ENCODE measurements around the gene CFAP61. TPM values are rescaled to one million over a fixed set of nuclear protein-coding genes. Genes with fewer than 3 reads are reported as not detected.
A peak's percentile ranks its signal among the peaks of the same experiment; 100 is the strongest.

CFAP61 gene
- total and polyA plus RNA-seq, 8 donors = 0.15 to 0.53 (median 0.33) TPM

DNA sequence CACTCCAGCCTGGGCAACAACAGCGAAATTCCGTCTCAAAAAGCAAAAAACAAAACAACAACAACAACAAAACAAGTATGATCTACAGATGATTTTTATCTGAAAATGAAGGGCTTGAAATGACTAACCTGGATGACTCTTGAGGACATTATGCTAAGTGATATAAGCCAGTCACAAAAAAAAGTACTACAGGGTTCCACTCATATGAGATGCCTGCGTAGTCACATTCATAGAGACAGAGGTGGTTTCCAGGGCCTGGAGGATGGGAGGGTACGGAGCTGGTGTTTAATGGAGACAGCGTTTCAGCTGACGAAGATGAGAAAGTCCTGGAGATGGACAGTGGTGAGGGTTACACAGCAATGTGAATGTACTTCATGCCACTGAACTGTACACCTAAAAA is 307.3 kb downstream of the CFAP61 start:
- Histone ChIP-seq H3K4me3 (no peak overlapping the region), H3K27me3 (peaks cover 0 to 8% (median 2%) of the 10 kb centered on the region in 4 donors), H3K36me3 (no peaks in the 10 kb centered on the region), H3K27ac (no peak overlapping the region), H3K4me1 (peaks cover 0 to 6% (median 0%) of the 10 kb centered on the region in 3 donors), H3K9me3 (no peaks in the 10 kb centered on the region)
- FAIRE-seq (no peak), DNase-seq (no peak), ATAC-seq (no peak)
- 69 to 78% methylated on average over 6 of the region's 6 CpGs for WGBS, 2 donors
- no peak for TF ChIP-seq CTCF (IDR thresholded peaks at IDR 0.05)
- intact Hi-C loops (cut with DNase I) = loop anchor here in 1 of 3 donors (10.0 kb wide), 1 partner anchor 205 kb away; no protein-coding TSS in a partner anchor

- peak in 5 of 6 donors; percentile 24 to 59 (median 43) for DNase-seq
- Histone ChIP-seq H3K4me3 (no peak overlapping the region), H3K27me3 (peaks cover 0 to 17% (median 4%) of the 10 kb centered on the region in 4 donors), H3K9me3 (no peaks in the 10 kb centered on the region), H3K36me3 (no peaks in the 10 kb centered on the region), H3K27ac (no peak overlapping the region), H3K4me1 (peaks cover 0 to 6% (median 0%) of the 10 kb centered on the region in 3 donors)
- intact Hi-C loops (cut with DNase I) = loop anchor here in 1 of 3 donors (10.0 kb wide), 1 partner anchor 204 kb away; no protein-coding TSS in a partner anchor
- FAIRE-seq = peak; percentile 91
- WGBS, 2 donors = 1 to 4% methylated on average over 6 of the region's 6 CpGs
- ATAC-seq = peak; percentile 83 to 97 (median 90)
- peak; percentile 52 to 69 (median 58) for TF ChIP-seq CTCF (IDR thresholded peaks at IDR 0.05)
Measured at GRCh38 chr20:20360464-20360863, 308.1 kb downstream of the CFAP61 start.

- TF ChIP-seq CTCF (IDR thresholded peaks at IDR 0.05) = no peak
- Histone ChIP-seq H3K4me3 (no peak overlapping the region), H3K27ac (no peak overlapping the region), H3K27me3 (peaks cover 0 to 34% (median 7%) of the 10 kb centered on the region in 4 donors), H3K36me3 (no peaks in the 10 kb centered on the region), H3K9me3 (no peaks in the 10 kb centered on the region), H3K4me1 (peaks cover 0 to 13% (median 0%) of the 10 kb centered on the region in 3 donors)
- 5 to 6% methylated on average over 17 of the region's 17 CpGs for WGBS, 2 donors
- ATAC-seq = peak in 2 of 4 donors; percentile 21 to 22
- DNase-seq = no peak
- intact Hi-C loops (cut with DNase I) = loop anchor here in 1 of 3 donors (10.0 kb wide), 1 partner anchor 202 kb away; no protein-coding TSS in a partner anchor
- FAIRE-seq = no peak
Measured at GRCh38 chr20:20362774-20363433, 310.6 kb downstream of the CFAP61 start.

DNA sequence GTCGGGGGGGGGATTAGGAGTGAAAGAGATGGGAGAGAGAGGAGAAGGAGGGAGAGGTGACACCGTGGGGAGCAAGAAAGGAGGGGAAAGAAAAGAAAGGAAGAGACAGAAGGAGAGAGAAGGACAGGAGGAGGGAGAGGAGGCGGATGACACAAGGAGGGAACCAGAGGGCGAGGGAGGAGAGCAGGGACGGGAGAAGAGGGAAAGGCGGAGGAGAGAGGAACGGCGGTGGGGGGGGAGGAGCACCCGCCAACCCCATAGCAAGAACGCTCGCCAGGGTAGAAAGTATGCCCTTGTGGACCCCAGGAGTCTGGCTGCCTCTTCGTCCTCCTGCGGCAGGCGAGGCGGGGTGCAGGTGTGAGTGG is 311.1 kb downstream of the CFAP61 start:
- H3K4me1 ChIP-seq = peaks cover 0 to 13% (median 0%) of the 10 kb centered on the region in 3 donors
- intact Hi-C loops (cut with DNase I) = loop anchor here in 1 of 3 donors (10.0 kb wide), 1 partner anchor 201 kb away; no protein-coding TSS in a partner anchor
- ATAC-seq = peak in 1 of 4 donors; percentile 17
- no peak for FAIRE-seq
- H3K27me3 ChIP-seq = peaks cover 0 to 34% (median 7%) of the 10 kb centered on the region in 4 donors
- no peaks in the 10 kb centered on the region for H3K9me3 ChIP-seq
- 3 to 7% methylated on average over 15 of the region's 15 CpGs for WGBS, 2 donors
- no peak for TF ChIP-seq CTCF (IDR thresholded peaks at IDR 0.05)
- no peaks in the 10 kb centered on the region for H3K36me3 ChIP-seq
- no peak overlapping the region for H3K27ac ChIP-seq
- no peak overlapping the region for H3K4me3 ChIP-seq
- DNase-seq = no peak

All from pancreas (tissue), 10 donors.